T-cell (primary cell): Measurements from ENCODE around the gene CASZ1. TPM values are rescaled to one million over a fixed set of nuclear protein-coding genes. Genes with fewer than 3 reads are reported as not detected.

ENCODE experiments used
- ATAC-seq, 4 experiments: fragments of 200-7000 bp in 3 of 4; fragments of 150-1000 bp in 1 of 4; cut with Tn5 transposase; replicated peaks in 1 of 4; 1 replicate in 3 of 4; 2 replicates in 1 of 4; pipeline ENCODE4 v1.10.0; 2021; ENCODE audit warnings: moderate library complexity in 3 of 4, mild to moderate bottlenecking in 2 of 4, moderate number of reproducible peaks in 1 of 4
- CTCF ChIA-PET, 2 donors: fragments of 300-600 bp; sonication (Branson Sonifier 250); formaldehyde crosslinking; loops; one replicate each; lab custom pipeline; 2022; ENCODE audit warnings: antibody characterized with exemption in 2 of 2; lab: Charles Lee
- POLR2A ChIA-PET, 2 donors: fragments of 300-600 bp; sonication (Branson Sonifier 250); formaldehyde crosslinking; loops; one replicate each; lab custom pipeline; 2022; ENCODE audit warnings: antibody characterized with exemption in 2 of 2; lab: Charles Lee
- DNase-seq, 35 experiments: peaks; one replicate each; pipeline versions ENCODE4 v3.0.0 to v3.0.0-alpha.2; 2013 to 2023
- H3K27ac ChIP-seq: one replicate; pipeline ENCODE4 v1.5.1; 2013; ENCODE audit warnings: low read length
- H3K27me3 ChIP-seq, 2 experiments: replicated peaks in 1 of 2; 1 replicate in 1 of 2; 2 replicates in 1 of 2; pipeline versions ENCODE4 v1.6.1 to v1.7.0; 2013; ENCODE audit warnings: low read length in 1 of 2, mixed read lengths in 1 of 2; ENCODE audit not compliant: control insufficient read depth in 2 of 2, insufficient read depth in 2 of 2; ENCODE audit errors: extremely low read depth in 1 of 2
- H3K36me3 ChIP-seq, 2 donors: 1 replicate in 1 of 2; 2 replicates in 1 of 2; pipeline versions ENCODE4 v1.6.1 to v1.7.0; 2013; ENCODE audit warnings: low read length in 1 of 2; ENCODE audit not compliant: control insufficient read depth in 2 of 2, insufficient read depth in 1 of 2; ENCODE audit errors: extremely low read depth in 1 of 2
- H3K4me1 ChIP-seq, 2 experiments: 1 replicate in 1 of 2; 2 replicates in 1 of 2; pipeline versions ENCODE4 v1.6.1 to v1.7.0; 2013; ENCODE audit warnings: low read length in 2 of 2, mixed read lengths in 1 of 2; ENCODE audit not compliant: insufficient read depth in 2 of 2, control insufficient read depth in 1 of 2; ENCODE audit errors: extremely low read depth in 1 of 2
- H3K4me3 ChIP-seq, 2 donors: 1 replicate in 1 of 2; 2 replicates in 1 of 2; pipeline versions ENCODE4 v1.5.1 to v1.7.0; 2013; ENCODE audit warnings: mild to moderate bottlenecking in 2 of 2, low read length in 1 of 2, moderate library complexity in 1 of 2; ENCODE audit not compliant: control insufficient read depth in 1 of 2; ENCODE audit errors: extremely low read depth in 1 of 2
- H3K9me3 ChIP-seq: 2 replicates; pipeline ENCODE4 v1.7.0; 2013
- H3K27ac Mint-ChIP-seq, 2 donors: one replicate each; pipeline ENCODE4 v1.8.0; 2020 to 2021; ENCODE audit warnings: mild to moderate bottlenecking in 2 of 2, mixed read lengths in 2 of 2
- H3K27me3 Mint-ChIP-seq, 2 donors: one replicate each; pipeline ENCODE4 v1.8.0; 2021 to 2022; ENCODE audit warnings: mixed read lengths in 2 of 2
- H3K36me3 Mint-ChIP-seq: one replicate; pipeline ENCODE4 v1.8.0; 2021; ENCODE audit warnings: mixed read lengths
- H3K4me1 Mint-ChIP-seq, 3 donors: one replicate each; pipeline ENCODE4 v1.8.0; 2020 to 2022; ENCODE audit warnings: mixed read lengths in 3 of 3, mild to moderate bottlenecking in 1 of 3
- H3K4me3 Mint-ChIP-seq, 3 donors: one replicate each; pipeline ENCODE4 v1.8.0; 2020 to 2022; ENCODE audit warnings: mild to moderate bottlenecking in 3 of 3, mixed read lengths in 3 of 3, moderate library complexity in 3 of 3
- H3K9me3 Mint-ChIP-seq, 3 donors: one replicate each; pipeline ENCODE4 v1.8.0; 2020 to 2022; ENCODE audit warnings: mixed read lengths in 3 of 3
- WGBS: methylation state at CpG from one replicate; pipeline ENCODE4 v1.1.5; 2013; ENCODE audit warnings: missing lambda C conversion rate; ENCODE audit not compliant: insufficient coverage; 5-methylcytosine and 5-hydroxymethylcytosine counted together
- total RNA-seq, 35 experiments: library from RNA in 6 of 35; stranded (reverse) in 6 of 35; fragments of 120-200 nt in 1 of 35; gene quantifications; one replicate each; pipeline versions ENCODE4 v1.2.1 to v1.2.4 and lab custom pipeline; 2013 to 2026

Gene CASZ1
- total RNA-seq, 5 donors from 2014 or later (not counting 1 experiment from before 2014, with no cell fraction given) = 12.9 to 23.0 (median 14.3) TPM

GRCh38 chr1:10589074-10589473 lies 207.4 kb downstream of the CASZ1 start:
- Mint-ChIP-seq H3K27ac (no peak overlapping the region), H3K9me3 (no peaks in the 10 kb centered on the region), H3K4me1 (peaks cover 0 to 5% (median 0%) of the 10 kb centered on the region in 3 donors), H3K27me3 (no peaks in the 10 kb centered on the region), H3K36me3 (peaks cover 10% of the 10 kb centered on the region), H3K4me3 (no peak overlapping the region)
- 100% methylated on average over 1 of the region's 5 CpGs for WGBS
- H3K9me3 ChIP-seq = no peaks in the 10 kb centered on the region
- DNase-seq (no peak), ATAC-seq (no peak)
- H3K27me3 ChIP-seq = no peaks in the 10 kb centered on the region
- POLR2A ChIA-PET = no interaction called here
- no peaks in the 10 kb centered on the region for H3K4me1 ChIP-seq
- no peak overlapping the region for H3K27ac ChIP-seq
- H3K36me3 ChIP-seq = no peaks in the 10 kb centered on the region
- no peak overlapping the region for H3K4me3 ChIP-seq
- CTCF ChIA-PET = no interaction called here

GRCh38 chr1:10588640-10589039 lies 207.8 kb downstream of the CASZ1 start:
- 100% methylated on average over 2 of the region's 5 CpGs for WGBS
- Histone ChIP-seq H3K4me1 (no peaks in the 10 kb centered on the region), H3K27ac (no peak overlapping the region), H3K4me3 (no peak overlapping the region), H3K36me3 (no peaks in the 10 kb centered on the region), H3K9me3 (no peaks in the 10 kb centered on the region), H3K27me3 (no peaks in the 10 kb centered on the region)
- no peak overlapping the region for H3K4me3 Mint-ChIP-seq
- no peak for DNase-seq
- H3K9me3 Mint-ChIP-seq = no peaks in the 10 kb centered on the region
- peaks cover 0 to 9% (median 0%) of the 10 kb centered on the region in 3 donors for H3K4me1 Mint-ChIP-seq
- ATAC-seq = no peak
- peaks cover 13% of the 10 kb centered on the region for H3K36me3 Mint-ChIP-seq
- ChIA-PET POLR2A (no interaction called here), CTCF (no interaction called here)
- no peaks in the 10 kb centered on the region for H3K27me3 Mint-ChIP-seq
- no peak overlapping the region for H3K27ac Mint-ChIP-seq

Other genes with a start within 250 kb of the CASZ1 start
- gene TARDBP, start 216.0 kb upstream of the CASZ1 start, total RNA-seq = 100 to 1,000 TPM; 137 to 183 (median 160) TPM